AG04450 (cell line): ENCODE data around the gene FAM149A. TPM values are rescaled to one million over a fixed set of nuclear protein-coding genes. Genes with fewer than 3 reads are reported as not detected.

Source experiments
- CTCF ChIA-PET: fragments of 300-600, 350-600 bp; formaldehyde crosslinking; extraction: SDS; loops from one replicate; lab custom pipeline; 2022; ENCODE audit warnings: antibody characterized with exemption, inconsistent platforms; lab: Charles Lee
- POLR2A ChIA-PET: fragments of 350-600 bp; formaldehyde crosslinking; extraction: SDS; loops from one replicate; lab custom pipeline; 2021; ENCODE audit warnings: antibody characterized with exemption, inconsistent platforms; lab: Yijun Ruan, JAX
- DNase-seq: peaks from one replicate; pipeline ENCODE4 v3.0.0-alpha.2; 2011; ENCODE audit warnings: low read depth, low spot score
- H3K27ac ChIP-seq: one replicate; pipeline ENCODE4 v1.5.1; 2012; ENCODE audit warnings: low read depth, low read length, control low read depth
- H3K27me3 ChIP-seq: one replicate; pipeline ENCODE4 v1.6.0; 2012; ENCODE audit warnings: low read length; ENCODE audit not compliant: control insufficient read depth, insufficient read depth
- H3K4me3 ChIP-seq: 2 replicates; pipeline ENCODE4 v1.5.1; 2011; ENCODE audit warnings: mild to moderate bottlenecking, low read depth, low read length, control low read depth
- H3K9me3 ChIP-seq: 2 replicates; pipeline ENCODE4 v1.5.1; 2012; ENCODE audit warnings: low read length; ENCODE audit not compliant: control insufficient read depth, insufficient read depth
- polyA plus RNA-seq: library from polyadenylated mRNA; depleted of rRNA; stranded (reverse); fragments of >200 nt; gene quantifications from 2 replicates; pipeline ENCODE4 v1.2.3, GENCODE V29; 2011
- TF ChIP-seq, protein P1 (sequence below): IDR thresholded peaks from 2 replicates; pipeline ENCODE4 v1.5.1; 2011; ENCODE audit warnings: low read depth, low read length, control low read depth, inconsistent platforms

FAM149A gene
- polyA plus RNA-seq, 1 experiment = 0.07 TPM

DNA sequence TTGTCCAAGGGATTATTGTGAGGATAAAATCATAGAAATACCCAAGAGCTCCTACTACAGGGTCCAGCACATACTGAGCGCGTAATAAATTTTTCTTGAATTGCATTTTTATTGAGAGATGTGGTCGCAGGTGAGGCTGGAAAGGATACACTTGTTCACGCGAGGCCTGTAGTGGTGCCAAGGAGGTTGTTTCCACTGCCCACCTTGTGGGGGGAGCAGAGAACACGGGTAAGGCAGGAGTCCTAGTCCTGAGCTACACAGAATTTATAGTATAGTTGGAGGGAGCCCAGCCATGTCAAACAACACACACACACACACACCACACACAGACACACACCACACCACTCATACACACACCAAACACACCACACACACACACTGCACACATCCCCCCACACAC lies 55.1 kb downstream of the FAM149A start:
- TF ChIP-seq, protein P1, sequence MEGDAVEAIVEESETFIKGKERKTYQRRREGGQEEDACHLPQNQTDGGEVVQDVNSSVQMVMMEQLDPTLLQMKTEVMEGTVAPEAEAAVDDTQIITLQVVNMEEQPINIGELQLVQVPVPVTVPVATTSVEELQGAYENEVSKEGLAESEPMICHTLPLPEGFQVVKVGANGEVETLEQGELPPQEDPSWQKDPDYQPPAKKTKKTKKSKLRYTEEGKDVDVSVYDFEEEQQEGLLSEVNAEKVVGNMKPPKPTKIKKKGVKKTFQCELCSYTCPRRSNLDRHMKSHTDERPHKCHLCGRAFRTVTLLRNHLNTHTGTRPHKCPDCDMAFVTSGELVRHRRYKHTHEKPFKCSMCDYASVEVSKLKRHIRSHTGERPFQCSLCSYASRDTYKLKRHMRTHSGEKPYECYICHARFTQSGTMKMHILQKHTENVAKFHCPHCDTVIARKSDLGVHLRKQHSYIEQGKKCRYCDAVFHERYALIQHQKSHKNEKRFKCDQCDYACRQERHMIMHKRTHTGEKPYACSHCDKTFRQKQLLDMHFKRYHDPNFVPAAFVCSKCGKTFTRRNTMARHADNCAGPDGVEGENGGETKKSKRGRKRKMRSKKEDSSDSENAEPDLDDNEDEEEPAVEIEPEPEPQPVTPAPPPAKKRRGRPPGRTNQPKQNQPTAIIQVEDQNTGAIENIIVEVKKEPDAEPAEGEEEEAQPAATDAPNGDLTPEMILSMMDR = no peak

DNA sequence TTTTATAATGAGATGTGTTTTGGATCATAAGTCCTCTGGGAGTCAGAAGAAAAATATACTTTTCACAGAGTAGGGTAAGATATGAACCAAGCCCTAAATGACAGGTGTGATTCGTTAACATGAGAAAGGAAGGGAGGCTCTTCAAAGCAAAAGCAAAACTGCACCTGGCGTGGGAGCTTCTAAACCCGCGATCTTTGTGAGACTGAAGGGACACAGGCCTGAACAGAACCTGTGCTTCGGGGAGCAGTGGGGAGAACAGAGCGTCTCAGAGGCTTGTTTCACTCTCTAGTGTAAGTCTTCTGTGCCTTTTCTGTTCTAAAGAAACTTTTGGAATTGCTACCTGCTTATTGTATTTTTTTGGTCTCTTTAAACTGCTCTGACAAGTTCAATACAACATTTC lies 56.6 kb downstream of the FAM149A start:
- POLR2A ChIA-PET = no interaction called here
- DNase-seq = no peak
- Histone ChIP-seq H3K27me3 (no peaks in the 10 kb centered on the region), H3K9me3 (no peaks in the 10 kb centered on the region; the same call in 1 of the 2 replicates), H3K27ac (no peak overlapping the region), H3K4me3 (no peak overlapping the region)
- TF ChIP-seq, protein P1 = no peak
- CTCF ChIA-PET = interaction anchor here (0.7 kb wide), 1 partner anchor 875 kb away, joined by 3 read pairs; no protein-coding TSS in a partner anchor

More for the DNA sequence above, 55.1 kb downstream of the FAM149A start:
- no peak overlapping the region for H3K4me3 ChIP-seq
- CTCF ChIA-PET = no interaction called here
- no peak overlapping the region for H3K27ac ChIP-seq
- H3K9me3 ChIP-seq = no peaks in the 10 kb centered on the region; the same call in 1 of the 2 replicates
- DNase-seq = no peak
- H3K27me3 ChIP-seq = no peaks in the 10 kb centered on the region
- POLR2A ChIA-PET = no interaction called here

DNA sequence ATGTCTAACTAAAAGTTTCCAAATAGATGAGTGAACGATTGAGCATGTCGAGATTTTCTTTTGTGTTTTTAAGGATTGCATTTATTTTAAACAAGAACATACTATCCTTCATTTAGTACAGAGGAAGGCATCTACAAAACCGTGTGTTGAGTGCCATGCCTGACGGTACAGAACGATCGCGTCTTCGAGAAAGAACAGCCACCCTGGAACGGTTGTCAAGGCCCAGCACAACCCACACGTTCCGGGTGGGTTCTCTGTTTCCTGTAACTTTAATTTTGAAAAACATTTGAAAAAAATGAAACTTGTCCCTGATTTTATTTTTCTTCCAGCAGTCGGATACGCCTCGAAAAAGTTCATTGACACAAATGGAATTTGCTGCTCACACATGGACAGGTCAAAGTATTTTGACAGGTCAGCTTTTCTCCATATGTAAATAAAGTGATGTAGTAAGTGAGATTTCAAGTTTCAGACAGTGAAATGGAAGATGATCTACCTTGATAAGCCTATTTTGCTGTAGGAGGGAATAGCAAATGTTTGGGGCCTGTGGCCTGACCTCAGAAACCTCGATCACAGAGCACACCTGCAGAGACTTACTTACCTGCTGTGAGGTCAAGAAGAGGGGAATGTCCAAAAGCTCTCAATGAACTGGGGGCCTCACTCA lies 62.5 kb downstream of the FAM149A start:
- H3K9me3 ChIP-seq = no peaks in the 10 kb centered on the region; the same call in 1 of the 2 replicates
- H3K27ac ChIP-seq = no peak overlapping the region
- POLR2A ChIA-PET = no interaction called here
- CTCF ChIA-PET = no interaction called here
- no peak overlapping the region for H3K4me3 ChIP-seq
- DNase-seq = no peak
- TF ChIP-seq, protein P1 = no peak
- H3K27me3 ChIP-seq = no peaks in the 10 kb centered on the region

- POLR2A ChIA-PET = no interaction called here
- Histone ChIP-seq H3K27me3 (no peaks in the 10 kb centered on the region), H3K27ac (no peak overlapping the region), H3K4me3 (no peak overlapping the region), H3K9me3 (no peaks in the 10 kb centered on the region; the same call in 1 of the 2 replicates)
- TF ChIP-seq, protein P1 = no peak
- CTCF ChIA-PET = no interaction called here
- DNase-seq = no peak
Observed at GRCh38 chr4:186167605-186168004, 63.1 kb downstream of the FAM149A start.

- CTCF ChIA-PET = no interaction called here
Observed at GRCh38 chr4:186168750-186169149, 64.2 kb downstream of the FAM149A start.

More at GRCh38 chr4:186168750-186169149, 64.2 kb downstream of the FAM149A start:
- no peak overlapping the region for H3K27ac ChIP-seq
- no peak overlapping the region for H3K4me3 ChIP-seq
- DNase-seq = no peak
- TF ChIP-seq, protein P1 = no peak
- POLR2A ChIA-PET = no interaction called here
- H3K9me3 ChIP-seq = no peaks in the 10 kb centered on the region; the same call in 1 of the 2 replicates
- no peaks in the 10 kb centered on the region for H3K27me3 ChIP-seq
